SU-DHL-6 (cell line): ENCODE results near the gene VAPB.

Experiments used
- H2AFZ ChIP-seq: fragments of 200-600 bp; sonication (generic); 2 replicates; pipeline ENCODE4 v1.6.1; 2014; ENCODE audit warnings: low read depth, mild to moderate bottlenecking, moderate library complexity, mixed read lengths, antibody characterized with exemption, low read length; ENCODE audit not compliant: severe bottlenecking
- H3F3A ChIP-seq: fragments of 200-600 bp; shearing (Covaris generic); 2 replicates; pipeline ENCODE4 v1.6.0; 2016; ENCODE audit warnings: antibody characterized with exemption, mild to moderate bottlenecking; ENCODE audit not compliant: insufficient read depth
- H3K27ac ChIP-seq: fragments of 200-600 bp; sonication (generic); 2 replicates; pipeline ENCODE4 v1.5.1; 2016; ENCODE audit warnings: low read depth, mild to moderate bottlenecking, low read length, moderate library complexity, mixed read lengths
- H3K27me3 ChIP-seq: fragments of 200-600 bp; sonication (generic), shearing (Covaris generic); 2 replicates; pipeline ENCODE4 v1.6.0; 2014; ENCODE audit warnings: mild to moderate bottlenecking, low read length
- H3K36me3 ChIP-seq: fragments of 200-600 bp; sonication (generic); 2 replicates; pipeline ENCODE4 v1.6.1; 2014; ENCODE audit warnings: mild to moderate bottlenecking, low read length, mixed read lengths
- H3K4me2 ChIP-seq: fragments of 300-600, 200-600 bp; shearing (Covaris generic), sonication (generic); 2 replicates; pipeline ENCODE4 v1.6.0; 2014; ENCODE audit warnings: low read length, low read depth, mild to moderate bottlenecking; ENCODE audit not compliant: poor library complexity, severe bottlenecking
- H3K4me3 ChIP-seq: fragments of 200-600 bp; sonication (generic); 2 replicates; pipeline ENCODE4 v1.5.1; 2014; ENCODE audit warnings: antibody characterized with exemption, low read length, mild to moderate bottlenecking, mixed read lengths; ENCODE audit not compliant: insufficient read depth, poor library complexity, severe bottlenecking
- H3K79me2 ChIP-seq: fragments of 200-600 bp; sonication (generic); 2 replicates; pipeline ENCODE4 v1.6.1; 2014; ENCODE audit warnings: mild to moderate bottlenecking, low read length, moderate library complexity; ENCODE audit not compliant: insufficient read depth
- H3K9ac ChIP-seq: fragments of 200-600 bp; sonication (generic); 2 replicates; pipeline ENCODE4 v1.7.0; 2014; ENCODE audit warnings: mild to moderate bottlenecking, low read length
- H3K9me2 ChIP-seq: fragments of 200-600 bp; sonication (generic); replicated peaks from 2 replicates; pipeline ENCODE4 v1.6.1; 2014; ENCODE audit warnings: low read length; ENCODE audit not compliant: insufficient read depth
- H3K9me3 ChIP-seq: fragments of 200-600 bp; sonication (generic); 2 replicates; pipeline ENCODE4 v1.6.1; 2014; ENCODE audit warnings: low read length, mixed read lengths; ENCODE audit not compliant: insufficient read depth
- H4K20me1 ChIP-seq: fragments of 200-600 bp; sonication (generic); 2 replicates; pipeline ENCODE4 v1.6.1; 2014; ENCODE audit warnings: low read depth, mild to moderate bottlenecking, antibody characterized with exemption, low read length, moderate library complexity, mixed read lengths
- EZH2phosphoT487 ChIP-seq: fragments of 200-600 bp; sonication (generic), shearing (Covaris generic); conservative IDR thresholded peaks from 2 replicates; pipeline ENCODE4 v1.6.1; 2018; ENCODE audit warnings: mild to moderate bottlenecking, antibody characterized with exemption, low read length, moderate library complexity, mixed read lengths
- TF ChIP-seq, protein P1 (sequence below): fragments of 200-600 bp; sonication (generic); IDR thresholded peaks from one replicate; pipeline ENCODE4 v1.5.1; 2017; ENCODE audit warnings: antibody characterized with exemption, mild to moderate bottlenecking, low read length, moderate library complexity; ENCODE audit not compliant: insufficient read depth, poor library complexity, severe bottlenecking

The VAPB gene

DNA sequence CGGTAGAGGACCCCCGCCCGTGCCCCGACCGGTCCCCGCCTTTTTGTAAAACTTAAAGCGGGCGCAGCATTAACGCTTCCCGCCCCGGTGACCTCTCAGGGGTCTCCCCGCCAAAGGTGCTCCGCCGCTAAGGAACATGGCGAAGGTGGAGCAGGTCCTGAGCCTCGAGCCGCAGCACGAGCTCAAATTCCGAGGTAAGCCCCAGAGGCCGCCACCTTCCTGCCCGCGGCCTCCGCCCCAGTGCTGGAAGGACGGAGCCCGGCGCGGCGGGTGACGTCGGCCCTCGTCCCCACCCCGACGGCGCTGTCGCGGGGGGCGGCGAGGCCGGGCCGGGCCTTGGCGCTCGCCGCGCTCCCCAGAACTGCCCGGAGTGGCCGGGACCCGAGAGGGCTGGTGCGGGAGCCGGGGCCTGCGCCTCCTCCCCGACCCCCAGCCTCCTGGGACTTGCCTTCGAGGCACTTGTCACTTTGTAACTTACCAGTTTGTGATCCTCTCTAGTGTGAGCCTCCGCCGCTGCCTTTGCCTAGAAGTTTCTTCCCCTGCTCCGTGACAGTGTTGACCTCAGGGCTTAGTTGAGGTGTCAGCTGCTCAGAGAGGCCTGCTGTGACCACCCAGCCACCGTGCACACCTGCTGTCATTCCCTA is 417 bp downstream of the VAPB start:
- Histone ChIP-seq H3K9me2 (no peaks in the 10 kb centered on the region), H3K9me3 (no peaks in the 10 kb centered on the region), H3K36me3 (no peaks in the 10 kb centered on the region), H3K27ac (peak overlapping the region; percentile 71), H2AFZ (peak overlapping the region; percentile 73), H3K9ac (peak overlapping the region; percentile 91), H3K4me3 (peak overlapping the region; percentile 66), H3K27me3 (no peaks in the 10 kb centered on the region), H3F3A (peaks cover 3% of the 10 kb centered on the region; the same call in 1 of the 2 replicates), H3K79me2 (peaks cover 53% of the 10 kb centered on the region), H3K4me2 (peak overlapping the region; percentile 81), H4K20me1 (0 out of 2 replicates have a peak, but pooled peaks cover 3% of the 10 kb centered on the region)
- TF ChIP-seq, protein P1, sequence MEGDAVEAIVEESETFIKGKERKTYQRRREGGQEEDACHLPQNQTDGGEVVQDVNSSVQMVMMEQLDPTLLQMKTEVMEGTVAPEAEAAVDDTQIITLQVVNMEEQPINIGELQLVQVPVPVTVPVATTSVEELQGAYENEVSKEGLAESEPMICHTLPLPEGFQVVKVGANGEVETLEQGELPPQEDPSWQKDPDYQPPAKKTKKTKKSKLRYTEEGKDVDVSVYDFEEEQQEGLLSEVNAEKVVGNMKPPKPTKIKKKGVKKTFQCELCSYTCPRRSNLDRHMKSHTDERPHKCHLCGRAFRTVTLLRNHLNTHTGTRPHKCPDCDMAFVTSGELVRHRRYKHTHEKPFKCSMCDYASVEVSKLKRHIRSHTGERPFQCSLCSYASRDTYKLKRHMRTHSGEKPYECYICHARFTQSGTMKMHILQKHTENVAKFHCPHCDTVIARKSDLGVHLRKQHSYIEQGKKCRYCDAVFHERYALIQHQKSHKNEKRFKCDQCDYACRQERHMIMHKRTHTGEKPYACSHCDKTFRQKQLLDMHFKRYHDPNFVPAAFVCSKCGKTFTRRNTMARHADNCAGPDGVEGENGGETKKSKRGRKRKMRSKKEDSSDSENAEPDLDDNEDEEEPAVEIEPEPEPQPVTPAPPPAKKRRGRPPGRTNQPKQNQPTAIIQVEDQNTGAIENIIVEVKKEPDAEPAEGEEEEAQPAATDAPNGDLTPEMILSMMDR: no peak
- TF ChIP-seq EZH2phosphoT487: no peak

DNA sequence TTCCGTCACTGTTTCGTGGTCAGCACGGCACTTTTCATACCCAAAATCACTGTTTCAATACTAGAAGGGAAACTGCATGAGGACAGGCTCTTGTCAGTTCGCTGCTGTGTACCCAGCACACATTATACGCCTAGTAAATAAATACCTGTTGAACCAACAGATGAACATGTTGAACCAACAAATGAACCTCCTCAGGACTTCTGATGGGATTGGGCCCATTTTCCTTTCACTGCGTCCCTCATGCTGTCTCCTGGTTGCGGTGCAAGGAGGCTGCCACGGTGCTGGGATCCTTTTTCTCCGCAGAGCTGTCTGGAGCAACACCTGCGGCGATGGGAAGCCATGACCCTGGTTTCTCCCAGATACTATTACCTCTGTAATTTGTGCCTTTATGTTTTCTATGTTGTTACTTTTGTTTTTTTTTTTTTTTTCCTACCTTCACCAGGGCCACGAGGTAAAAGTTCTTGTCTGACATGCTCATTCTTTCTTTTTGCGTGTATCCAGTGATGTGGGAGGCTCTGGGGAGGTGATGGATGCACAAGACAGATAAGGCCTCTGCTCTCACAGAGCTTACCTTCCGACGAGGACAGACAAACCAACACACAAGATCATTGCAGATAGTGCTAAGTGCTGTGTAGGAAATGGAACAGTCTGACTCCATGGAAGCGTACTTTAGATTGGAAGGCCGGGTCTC is 1.1 kb downstream of the VAPB start:
- peaks cover 3% of the 10 kb centered on the region; the same call in 1 of the 2 replicates for H3F3A ChIP-seq
- 0 out of 2 replicates have a peak, but pooled peaks cover 7% of the 10 kb centered on the region for H4K20me1 ChIP-seq

DNA sequence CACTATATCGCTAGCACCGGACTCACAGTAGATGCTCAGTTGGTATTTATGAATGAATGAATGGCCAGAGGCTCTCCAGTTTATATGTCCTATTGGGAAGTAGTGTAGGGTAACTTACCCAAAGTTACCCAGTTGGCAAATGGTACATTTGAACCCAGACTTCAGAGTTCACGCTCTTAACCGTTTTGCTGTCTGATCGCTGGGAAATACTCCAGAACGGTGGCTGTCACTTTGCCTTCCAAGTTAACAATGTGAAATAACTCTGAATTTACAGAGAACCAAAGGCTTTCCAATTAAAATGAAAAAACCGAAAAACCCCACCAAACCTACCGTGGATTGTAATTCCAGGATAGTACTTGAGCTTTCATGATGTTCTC is 1.6 kb downstream of the VAPB start:
- TF ChIP-seq, protein P1: no peak
- H4K20me1 ChIP-seq: peaks cover 11% of the 10 kb centered on the region; the same call in 1 of the 2 replicates
- no peaks in the 10 kb centered on the region for H3K9me3 ChIP-seq
- no peaks in the 10 kb centered on the region for H3K36me3 ChIP-seq
- peaks cover 65% of the 10 kb centered on the region for H3K79me2 ChIP-seq
- H3K9me2 ChIP-seq: no peaks in the 10 kb centered on the region
- H3K9ac ChIP-seq: peak overlapping the region; percentile 91
- H3F3A ChIP-seq: peaks cover 3% of the 10 kb centered on the region; the same call in 1 of the 2 replicates
- peak overlapping the region; percentile 66 for H3K4me3 ChIP-seq
- no peaks in the 10 kb centered on the region for H3K27me3 ChIP-seq
- H3K4me2 ChIP-seq: peak overlapping the region; percentile 81
- H3K27ac ChIP-seq: no peak overlapping the region
- no peak overlapping the region for H2AFZ ChIP-seq

More for the DNA sequence above, 1.1 kb downstream of the VAPB start:
- Histone ChIP-seq H2AFZ (no peak overlapping the region), H3K9me3 (no peaks in the 10 kb centered on the region), H3K36me3 (no peaks in the 10 kb centered on the region), H3K27me3 (no peaks in the 10 kb centered on the region), H3K27ac (peak overlapping the region; percentile 71), H3K4me2 (peak overlapping the region; percentile 81), H3K4me3 (peak overlapping the region; percentile 66), H3K9ac (peak overlapping the region; percentile 91), H3K79me2 (peaks cover 59% of the 10 kb centered on the region), H3K9me2 (no peaks in the 10 kb centered on the region)
- TF ChIP-seq EZH2phosphoT487: no peak
- TF ChIP-seq, protein P1: no peak
